Measurements from ENCODE around the gene MAP2K1. TPM values are rescaled to one million over a fixed set of nuclear protein-coding genes. Genes with fewer than 3 reads are reported as not detected.

MAP2K1 gene
- total RNA-seq, 1 donor from 2014 or later, result 51.9 TPM

DNA sequence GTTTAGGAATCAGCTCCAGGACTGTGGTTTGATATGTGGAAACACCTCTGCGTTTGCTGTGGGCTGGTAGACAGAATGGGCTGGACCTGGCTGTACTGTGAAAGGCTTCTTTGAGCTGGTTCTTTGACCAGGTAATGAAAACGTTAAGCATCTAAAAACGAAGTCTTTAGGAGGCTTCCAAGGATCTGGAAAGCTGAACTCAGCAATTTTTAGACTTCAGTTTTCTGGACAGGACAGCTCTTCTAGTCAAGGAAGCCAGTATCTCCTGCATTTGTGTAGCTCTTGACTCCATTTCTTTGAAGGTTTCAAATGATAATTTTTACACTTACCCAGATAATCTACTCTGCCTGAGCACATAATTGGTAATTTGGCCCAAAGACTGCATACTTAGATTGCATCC is 25.5 kb downstream of the MAP2K1 start:
- Histone ChIP-seq H3K36me3 (ENCODE audit: control insufficient read depth, insufficient read depth, low read length) (no peaks in the 10 kb centered on the region), H3K27me3 (ENCODE audit: control insufficient read depth, insufficient read depth, low read length) (no peaks in the 10 kb centered on the region), H3K4me3 (ENCODE audit: low read depth, low read length) (no peak overlapping the region)
- TF ChIP-seq, protein P1, sequence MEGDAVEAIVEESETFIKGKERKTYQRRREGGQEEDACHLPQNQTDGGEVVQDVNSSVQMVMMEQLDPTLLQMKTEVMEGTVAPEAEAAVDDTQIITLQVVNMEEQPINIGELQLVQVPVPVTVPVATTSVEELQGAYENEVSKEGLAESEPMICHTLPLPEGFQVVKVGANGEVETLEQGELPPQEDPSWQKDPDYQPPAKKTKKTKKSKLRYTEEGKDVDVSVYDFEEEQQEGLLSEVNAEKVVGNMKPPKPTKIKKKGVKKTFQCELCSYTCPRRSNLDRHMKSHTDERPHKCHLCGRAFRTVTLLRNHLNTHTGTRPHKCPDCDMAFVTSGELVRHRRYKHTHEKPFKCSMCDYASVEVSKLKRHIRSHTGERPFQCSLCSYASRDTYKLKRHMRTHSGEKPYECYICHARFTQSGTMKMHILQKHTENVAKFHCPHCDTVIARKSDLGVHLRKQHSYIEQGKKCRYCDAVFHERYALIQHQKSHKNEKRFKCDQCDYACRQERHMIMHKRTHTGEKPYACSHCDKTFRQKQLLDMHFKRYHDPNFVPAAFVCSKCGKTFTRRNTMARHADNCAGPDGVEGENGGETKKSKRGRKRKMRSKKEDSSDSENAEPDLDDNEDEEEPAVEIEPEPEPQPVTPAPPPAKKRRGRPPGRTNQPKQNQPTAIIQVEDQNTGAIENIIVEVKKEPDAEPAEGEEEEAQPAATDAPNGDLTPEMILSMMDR (IDR thresholded peaks at IDR 0.05; ENCODE audit: insufficient read depth, low read length, poor library complexity, severe bottlenecking), result no peak
- no peak for DNase-seq (ENCODE audit: low read depth)

GRCh38 chr15:66413579-66413978 is 26.9 kb downstream of the MAP2K1 start:
- Histone ChIP-seq H3K27me3 (ENCODE audit: control insufficient read depth, insufficient read depth, low read length) (no peaks in the 10 kb centered on the region), H3K4me3 (ENCODE audit: low read depth, low read length) (no peak overlapping the region), H3K36me3 (ENCODE audit: control insufficient read depth, insufficient read depth, low read length) (no peaks in the 10 kb centered on the region)
- TF ChIP-seq, protein P1 (IDR thresholded peaks at IDR 0.05; ENCODE audit: insufficient read depth, low read length, poor library complexity, severe bottlenecking), result no peak
- no peak for DNase-seq (ENCODE audit: low read depth)

- no peak overlapping the region for H3K4me3 ChIP-seq (ENCODE audit: low read depth, low read length)
- H3K27me3 ChIP-seq (ENCODE audit: control insufficient read depth, insufficient read depth, low read length), result no peaks in the 10 kb centered on the region
- TF ChIP-seq, protein P1 (IDR thresholded peaks at IDR 0.05; ENCODE audit: insufficient read depth, low read length, poor library complexity, severe bottlenecking), result no peak
- no peak for DNase-seq (ENCODE audit: low read depth)
- H3K36me3 ChIP-seq (ENCODE audit: control insufficient read depth, insufficient read depth, low read length), result no peaks in the 10 kb centered on the region
These were observed 28.6 kb downstream of the MAP2K1 start for GRCh38 chr15:66415360-66415759.

DNA sequence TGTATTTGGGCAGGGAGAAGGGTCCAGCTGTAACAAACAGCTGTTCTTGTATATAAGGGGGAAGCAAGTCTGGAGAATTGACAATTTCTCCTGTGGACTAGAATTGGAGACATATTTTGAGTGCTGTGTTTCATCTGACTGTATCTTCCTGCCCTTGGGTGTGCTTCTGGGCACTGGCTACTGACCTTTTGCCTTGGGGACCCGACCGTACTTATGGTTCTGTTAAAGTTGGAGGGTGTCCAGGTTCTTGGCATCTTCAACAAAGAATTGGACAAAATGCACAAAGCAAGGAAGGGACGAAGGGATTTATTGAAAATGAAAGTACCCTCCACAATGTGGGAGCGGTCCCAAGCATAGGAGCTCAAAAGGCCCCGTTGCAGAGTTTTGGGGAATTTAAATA is 31.0 kb downstream of the MAP2K1 start:
- Histone ChIP-seq H3K36me3 (ENCODE audit: control insufficient read depth, insufficient read depth, low read length) (no peaks in the 10 kb centered on the region), H3K4me3 (ENCODE audit: low read depth, low read length) (no peak overlapping the region), H3K27me3 (ENCODE audit: control insufficient read depth, insufficient read depth, low read length) (no peaks in the 10 kb centered on the region)
- TF ChIP-seq, protein P1 (IDR thresholded peaks at IDR 0.05; ENCODE audit: insufficient read depth, low read length, poor library complexity, severe bottlenecking), result no peak
- no peak for DNase-seq (ENCODE audit: low read depth)

DNA sequence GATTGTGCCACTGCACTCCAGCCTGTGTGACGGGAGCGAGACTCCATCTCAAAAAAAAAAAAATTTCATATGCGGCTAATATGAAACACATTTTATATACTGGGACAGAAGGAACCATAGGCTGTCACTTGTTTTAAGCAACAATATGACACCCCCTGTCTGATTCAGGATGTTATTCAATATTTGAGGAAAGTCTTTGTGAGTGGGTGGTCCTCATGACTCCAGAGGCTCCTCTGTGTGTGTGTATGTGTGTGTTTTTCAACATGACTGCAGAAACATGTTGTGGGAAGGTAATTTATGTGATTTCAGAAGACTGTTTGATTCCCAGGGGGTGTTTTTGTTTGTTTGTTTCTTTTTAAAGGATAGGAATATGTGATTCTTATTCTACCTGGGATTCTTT is 32.8 kb downstream of the MAP2K1 start:
- DNase-seq (ENCODE audit: low read depth), result no peak
- Histone ChIP-seq H3K36me3 (ENCODE audit: control insufficient read depth, insufficient read depth, low read length) (no peaks in the 10 kb centered on the region), H3K4me3 (ENCODE audit: low read depth, low read length) (no peak overlapping the region), H3K27me3 (ENCODE audit: control insufficient read depth, insufficient read depth, low read length) (no peaks in the 10 kb centered on the region)
- TF ChIP-seq, protein P1 (IDR thresholded peaks at IDR 0.05; ENCODE audit: insufficient read depth, low read length, poor library complexity, severe bottlenecking), result no peak

GRCh38 chr15:66422347-66422746 is 35.6 kb downstream of the MAP2K1 start:
- H3K4me3 ChIP-seq (ENCODE audit: low read depth, low read length), result no peak overlapping the region
- no peaks in the 10 kb centered on the region for H3K36me3 ChIP-seq (ENCODE audit: control insufficient read depth, insufficient read depth, low read length)
- no peaks in the 10 kb centered on the region for H3K27me3 ChIP-seq (ENCODE audit: control insufficient read depth, insufficient read depth, low read length)
- TF ChIP-seq, protein P1 (IDR thresholded peaks at IDR 0.05; ENCODE audit: insufficient read depth, low read length, poor library complexity, severe bottlenecking), result no peak
- DNase-seq (ENCODE audit: low read depth), result no peak

Data from kidney epithelial cell (primary cell).